HG02885 (cell line): ENCODE results near the gene TIMM44.
A peak's percentile ranks its signal among the peaks of the same experiment; 100 is the strongest.
"Not testable (repeated sequence)": the region's sequence is repeated elsewhere in the genome, so short reads cannot be mapped to it uniquely, and the experiment has no call there.

Source experiments
- ATAC-seq: cut with Tn5 transposase; IDR thresholded peaks from one replicate; pipeline ENCODE4 v1.9.1; 2021; ENCODE audit warnings: mild to moderate bottlenecking; ENCODE audit not compliant: unreplicated experiment, poor library complexity

Gene TIMM44

DNA sequence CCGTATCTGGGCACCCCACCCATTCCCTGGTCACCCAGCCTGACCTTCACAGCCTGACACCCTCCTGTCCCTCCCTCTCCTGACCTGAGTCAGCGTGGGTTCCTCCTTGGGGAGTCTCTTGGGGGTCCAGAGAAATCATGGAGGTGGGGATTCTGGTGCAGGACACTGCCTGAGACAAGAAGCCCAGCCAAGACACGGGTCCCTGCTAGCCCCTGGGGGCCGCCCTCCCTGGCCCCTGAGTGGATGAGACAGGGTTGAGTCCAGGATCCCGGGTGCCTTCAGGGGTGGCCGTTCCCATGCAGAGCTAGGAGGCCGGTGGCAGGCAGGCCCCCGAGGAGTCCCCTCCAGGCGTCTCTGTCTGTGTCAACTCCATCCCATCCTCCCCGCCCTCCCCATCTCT lies 38.2 kb downstream of the TIMM44 start:
- no peak for ATAC-seq

DNA sequence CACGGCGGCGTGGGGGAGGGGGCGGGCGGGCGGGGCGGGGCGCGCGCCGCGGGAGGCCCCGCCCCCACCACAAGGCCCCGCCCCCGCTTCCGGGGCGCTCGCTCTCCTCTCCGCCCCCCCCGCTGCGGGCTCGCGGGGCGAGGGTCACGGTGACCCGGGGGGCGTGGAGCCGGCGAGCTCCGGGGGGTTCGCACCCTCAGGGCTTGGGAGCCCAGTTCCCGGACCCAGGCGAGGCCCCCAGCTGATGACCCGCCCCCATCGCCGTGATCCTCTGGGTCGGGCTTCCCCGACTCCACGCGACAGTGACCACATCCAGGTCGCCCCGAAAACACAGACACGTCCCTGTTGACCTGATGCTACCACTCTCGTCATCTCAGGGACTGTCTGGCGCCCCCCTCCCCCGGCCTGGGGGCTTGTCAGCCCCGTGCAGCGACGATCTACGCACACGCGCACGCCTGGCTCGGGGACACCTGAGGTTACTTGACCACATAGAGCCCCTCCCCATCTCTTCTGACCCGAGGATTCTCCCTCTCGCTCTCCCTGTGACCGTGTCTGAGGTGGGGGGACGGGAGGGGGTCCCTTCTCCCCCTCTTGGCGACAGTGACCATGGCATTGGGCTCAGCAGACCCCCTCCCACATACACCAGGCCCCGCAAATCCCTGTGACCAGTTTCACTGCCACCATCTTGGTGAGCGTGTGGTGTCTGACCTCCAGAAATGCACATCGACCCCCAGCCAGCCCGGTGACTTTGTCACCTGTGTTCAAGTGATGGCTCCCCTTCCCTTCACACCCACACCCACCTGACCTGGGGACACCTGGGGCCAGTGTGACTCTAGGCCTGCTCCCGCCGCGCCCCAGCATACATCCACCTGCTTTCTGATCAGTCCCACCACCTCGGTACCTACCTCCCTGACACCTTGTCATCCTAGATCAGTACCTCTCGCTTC lies 39.1 kb downstream of the TIMM44 start:
- ATAC-seq: peak; percentile 42

DNA sequence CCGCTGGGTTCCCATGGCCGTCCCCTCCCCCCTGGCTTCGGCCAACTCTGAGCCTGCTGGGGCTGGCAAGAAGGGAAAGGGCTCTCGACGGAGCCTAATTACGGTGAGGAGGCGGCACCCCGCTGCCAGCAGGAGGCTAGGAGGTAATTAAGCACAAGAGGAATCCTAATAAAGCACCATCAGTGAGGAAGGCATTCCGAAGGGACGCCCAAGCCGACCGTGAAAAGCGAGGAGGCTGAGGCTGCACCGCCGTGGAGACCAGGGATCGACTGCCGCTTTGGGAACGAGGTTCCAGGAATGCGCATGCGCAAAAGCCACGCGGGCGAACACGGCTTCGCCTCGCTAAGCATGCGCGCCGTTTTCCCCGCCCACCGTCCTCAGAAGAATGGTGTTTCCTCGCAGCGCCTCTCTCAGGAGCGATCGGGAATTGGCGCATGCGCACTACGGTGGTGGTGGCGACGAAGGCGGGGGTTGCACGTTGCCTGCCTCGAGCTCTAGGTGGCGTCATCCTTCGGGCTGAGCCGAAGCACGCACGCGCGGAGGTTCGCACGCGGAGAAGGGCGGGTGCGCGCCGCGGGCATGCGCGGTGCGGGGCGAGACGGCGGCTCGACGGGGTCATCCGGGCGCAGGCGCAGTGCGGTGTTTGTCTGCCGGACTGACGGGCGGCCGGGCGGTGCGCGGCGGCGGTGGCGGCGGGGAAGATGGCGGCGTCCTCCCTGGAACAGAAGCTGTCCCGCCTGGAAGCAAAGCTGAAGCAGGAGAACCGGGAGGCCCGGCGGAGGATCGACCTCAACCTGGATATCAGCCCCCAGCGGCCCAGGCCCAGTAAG lies 40.0 kb downstream of the TIMM44 start, which contains the start of gene MAP2K7:
Gene MAP2K7 (plus strand): TSS at position 634 of the 830 bp plus-strand sequence. CDS start 68 bp downstream, at position 702.
- ATAC-seq: peak; percentile 90

DNA sequence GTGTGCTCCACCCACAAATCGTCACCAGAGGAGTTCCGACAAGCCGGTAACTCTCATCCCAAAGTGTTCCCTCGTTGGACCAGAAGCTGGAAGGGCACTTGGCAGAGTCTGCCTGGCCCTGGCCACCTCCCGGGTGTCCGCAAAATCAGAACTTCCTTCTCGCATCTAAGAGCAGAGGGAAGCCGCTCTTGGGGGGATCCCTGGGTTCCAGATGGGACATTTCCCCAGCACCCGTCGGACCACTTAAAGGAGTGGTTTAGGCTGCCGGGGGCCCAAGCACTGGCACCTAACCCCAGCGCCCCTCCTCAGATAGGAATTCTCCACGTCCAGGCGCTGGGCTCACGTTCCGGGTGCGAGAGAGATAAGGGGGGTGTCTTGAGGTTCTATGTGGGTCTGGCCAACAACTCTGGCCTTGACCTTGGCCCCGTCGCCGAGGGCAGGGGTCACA lies 40.6 kb downstream of the TIMM44 start:
- no peak for ATAC-seq

DNA sequence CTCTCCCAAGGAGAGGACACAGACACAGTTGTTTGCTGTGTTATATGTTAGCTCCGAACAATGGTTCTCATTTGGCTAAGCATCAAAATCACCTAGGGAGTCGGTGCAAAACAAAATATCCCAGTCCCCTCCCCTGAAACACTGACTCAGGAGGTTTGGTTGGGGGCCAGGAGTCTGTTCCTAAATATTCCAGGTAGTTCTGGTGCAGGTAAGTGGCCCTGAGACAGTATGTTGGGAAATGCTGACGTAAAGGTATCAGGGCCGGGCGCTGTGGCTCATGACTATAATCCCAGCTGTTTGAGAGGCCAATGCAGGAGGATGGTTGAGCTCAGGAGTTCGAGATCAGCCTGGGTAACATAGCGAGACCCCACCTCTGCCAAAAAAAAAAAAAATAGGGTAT lies 42.1 kb downstream of the TIMM44 start:
- ATAC-seq: no peak

DNA sequence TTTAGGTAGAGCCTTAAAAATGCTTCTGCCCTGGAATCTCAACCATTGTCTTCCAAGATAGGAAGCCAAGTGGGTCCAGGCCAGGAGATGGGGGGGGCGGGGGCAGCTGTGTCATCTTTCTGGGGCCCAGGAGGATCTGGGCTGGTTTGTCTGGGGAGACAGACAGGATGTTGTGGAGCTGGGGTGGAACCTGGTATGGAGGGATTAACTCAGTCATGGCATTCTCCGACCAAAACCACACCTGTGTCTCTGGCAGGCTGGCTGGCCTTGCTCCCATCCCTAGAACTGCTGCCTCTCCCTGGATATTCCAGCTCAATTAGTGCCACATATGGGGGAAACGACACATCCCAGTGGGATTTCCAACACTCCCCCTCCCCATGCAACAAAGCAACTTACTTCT lies 42.5 kb downstream of the TIMM44 start:
- ATAC-seq: no peak

DNA sequence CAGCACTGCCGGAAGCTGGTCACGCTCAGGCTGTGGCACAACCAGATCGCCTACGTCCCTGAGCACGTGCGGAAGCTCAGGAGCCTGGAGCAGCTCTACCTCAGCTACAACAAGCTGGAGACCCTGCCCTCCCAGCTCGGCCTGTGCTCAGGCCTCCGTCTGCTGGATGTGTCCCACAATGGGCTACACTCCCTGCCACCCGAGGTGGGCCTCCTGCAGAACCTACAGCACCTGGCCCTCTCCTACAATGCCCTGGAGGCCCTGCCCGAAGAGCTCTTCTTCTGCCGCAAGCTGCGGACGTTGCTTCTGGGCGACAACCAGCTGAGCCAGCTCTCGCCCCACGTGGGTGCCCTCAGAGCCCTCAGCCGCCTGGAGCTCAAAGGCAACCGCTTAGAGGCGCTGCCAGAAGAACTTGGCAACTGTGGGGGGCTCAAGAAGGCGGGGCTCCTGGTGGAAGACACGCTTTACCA lies 43.0 kb downstream of the TIMM44 start:
- no peak for ATAC-seq

DNA sequence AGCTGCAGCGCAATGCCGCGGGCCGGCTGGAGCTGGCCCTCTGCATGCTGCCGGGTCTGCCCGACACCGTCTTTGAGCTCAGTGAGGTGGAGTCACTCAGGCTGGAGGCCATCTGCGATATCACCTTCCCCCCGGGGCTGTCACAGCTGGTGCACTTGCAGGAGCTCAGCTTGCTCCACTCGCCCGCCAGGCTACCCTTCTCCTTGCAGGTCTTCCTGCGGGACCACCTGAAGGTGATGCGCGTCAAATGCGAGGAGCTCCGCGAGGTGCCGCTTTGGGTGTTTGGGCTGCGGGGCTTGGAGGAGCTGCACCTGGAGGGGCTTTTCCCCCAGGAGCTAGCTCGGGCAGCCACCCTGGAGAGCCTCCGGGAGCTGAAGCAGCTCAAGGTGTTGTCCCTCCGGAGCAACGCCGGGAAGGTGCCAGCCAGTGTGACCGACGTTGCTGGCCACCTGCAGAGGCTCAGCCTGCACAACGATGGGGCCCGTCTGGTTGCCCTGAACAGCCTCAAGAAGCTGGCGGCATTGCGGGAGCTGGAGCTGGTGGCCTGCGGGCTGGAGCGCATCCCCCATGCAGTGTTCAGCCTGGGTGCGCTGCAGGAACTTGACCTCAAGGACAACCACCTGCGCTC lies 43.6 kb downstream of the TIMM44 start:
- no peak for ATAC-seq

DNA sequence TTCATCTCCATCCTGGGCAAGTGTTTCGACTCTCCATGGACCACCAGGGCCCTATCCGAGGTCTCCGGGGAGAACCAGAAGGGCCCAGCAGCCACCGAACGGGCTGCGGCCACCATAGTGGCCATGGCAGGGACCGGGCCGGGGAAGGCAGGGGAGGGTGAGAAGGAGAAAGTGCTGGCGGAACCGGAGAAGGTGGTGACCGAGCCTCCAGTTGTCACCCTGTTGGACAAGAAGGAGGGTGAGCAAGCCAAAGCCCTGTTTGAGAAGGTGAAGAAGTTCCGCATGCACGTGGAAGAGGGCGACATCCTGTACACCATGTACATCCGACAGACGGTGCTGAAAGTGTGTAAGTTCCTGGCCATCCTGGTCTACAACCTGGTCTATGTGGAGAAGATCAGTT lies 44.5 kb downstream of the TIMM44 start:
- no peak for ATAC-seq

DNA sequence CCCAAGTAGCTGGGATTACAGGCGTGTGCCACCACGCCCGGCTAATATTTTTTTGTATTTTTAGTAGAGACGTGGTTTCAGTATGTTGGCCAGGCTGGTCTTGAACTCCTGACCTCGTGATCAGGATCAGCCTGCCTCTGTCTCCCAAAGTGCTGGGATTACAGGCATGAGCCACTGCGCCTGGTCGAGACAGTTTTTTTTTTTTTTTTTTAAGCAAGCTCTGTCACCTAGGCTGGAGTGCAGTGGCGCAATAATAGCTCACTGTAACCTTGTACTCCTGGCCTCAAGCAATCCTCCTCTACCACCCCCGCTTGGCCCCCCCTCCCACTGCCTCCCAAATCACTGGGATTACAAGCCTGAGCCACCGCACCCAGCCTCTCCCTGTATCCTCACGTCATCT lies 46.2 kb downstream of the TIMM44 start:
- ATAC-seq: no peak

DNA sequence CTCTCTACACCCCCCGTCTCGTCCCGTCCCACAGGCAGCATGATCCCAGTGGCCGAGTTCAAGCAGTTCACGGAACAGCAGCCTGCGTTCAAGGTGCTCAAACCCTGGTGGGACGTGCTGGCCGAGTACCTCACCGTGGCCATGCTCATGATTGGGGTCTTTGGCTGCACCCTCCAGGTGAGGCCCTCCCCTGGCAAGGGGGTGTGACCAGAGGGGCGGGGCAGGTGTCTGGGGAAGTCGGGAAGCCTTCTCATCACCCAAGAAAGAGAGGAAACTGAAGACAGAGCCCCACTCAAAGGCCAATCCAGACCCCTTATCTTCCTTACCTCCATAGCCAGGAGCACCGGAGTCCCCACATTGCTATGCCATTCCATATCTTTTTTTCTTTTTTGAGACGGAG lies 47.9 kb downstream of the TIMM44 start:
- ATAC-seq: no peak

DNA sequence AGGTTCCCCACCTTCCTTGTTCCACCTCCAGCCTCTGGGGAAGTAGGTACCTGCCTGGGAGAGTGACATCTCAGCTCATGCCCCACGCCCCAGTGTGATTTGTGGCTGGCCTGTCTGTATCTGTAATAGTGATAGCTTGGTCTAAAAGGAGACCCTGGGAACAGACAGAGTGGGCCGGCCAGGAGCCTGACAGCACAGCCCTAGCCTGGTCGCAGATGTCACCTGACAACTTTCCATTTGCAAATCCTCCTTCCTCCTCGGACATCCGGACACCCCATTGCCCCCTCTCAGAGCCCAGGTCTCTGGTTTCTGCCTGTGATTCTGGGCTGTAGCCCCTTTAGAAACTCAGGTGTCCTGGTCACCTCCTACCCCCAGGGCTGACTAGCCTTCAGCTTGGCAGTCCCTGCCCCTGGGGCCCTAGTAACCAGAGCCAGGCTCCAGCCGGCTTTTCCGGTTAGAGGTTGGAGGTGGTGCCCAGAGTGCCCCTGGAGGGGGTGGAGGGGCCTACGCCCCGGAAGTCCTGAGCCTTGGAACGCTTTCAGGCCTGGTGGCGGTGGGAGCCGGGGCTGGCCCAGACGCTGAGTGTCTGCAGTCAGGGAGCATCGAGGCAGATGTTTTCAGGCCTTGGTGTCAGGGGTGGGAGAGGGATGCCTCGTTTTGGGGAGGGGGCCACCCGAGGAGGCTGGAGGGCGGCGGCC lies 48.7 kb downstream of the TIMM44 start:
- ATAC-seq: no peak

DNA sequence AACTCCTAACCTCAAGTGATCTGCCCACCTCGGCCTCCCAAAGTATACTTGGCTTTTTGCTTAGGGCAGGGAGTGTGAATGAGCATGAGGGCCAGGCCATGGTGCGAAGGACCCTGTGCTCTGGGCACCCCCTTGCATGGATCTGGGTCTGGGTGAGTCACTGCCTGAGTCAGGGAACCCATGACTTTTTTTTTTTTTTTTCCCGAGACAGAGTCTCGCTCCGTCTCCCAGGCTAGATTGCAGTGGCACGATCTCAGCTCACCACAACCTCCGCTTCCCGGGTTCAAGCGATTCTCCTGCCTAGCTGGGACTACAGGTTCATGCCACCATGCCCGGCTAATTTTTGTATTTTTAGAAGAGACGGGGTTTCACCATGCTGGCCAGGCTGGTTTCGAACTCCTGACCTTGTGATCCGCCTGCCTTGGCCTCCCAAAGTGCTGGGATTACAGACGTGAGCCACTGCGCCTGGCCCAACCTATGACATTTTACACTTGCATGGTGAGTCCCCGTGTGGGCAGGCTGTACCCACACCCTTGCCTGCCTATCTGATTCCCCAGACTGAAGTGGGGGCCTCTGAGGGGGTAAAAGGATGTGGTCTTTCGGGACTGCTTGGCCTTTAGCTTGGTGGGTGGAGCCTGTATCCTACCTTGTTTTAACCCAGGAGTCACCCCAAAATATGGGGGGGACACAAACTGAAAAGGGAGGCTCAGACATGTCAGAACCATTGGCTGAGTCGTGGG lies 49.9 kb downstream of the TIMM44 start:
- ATAC-seq: not testable (repeated sequence)

DNA sequence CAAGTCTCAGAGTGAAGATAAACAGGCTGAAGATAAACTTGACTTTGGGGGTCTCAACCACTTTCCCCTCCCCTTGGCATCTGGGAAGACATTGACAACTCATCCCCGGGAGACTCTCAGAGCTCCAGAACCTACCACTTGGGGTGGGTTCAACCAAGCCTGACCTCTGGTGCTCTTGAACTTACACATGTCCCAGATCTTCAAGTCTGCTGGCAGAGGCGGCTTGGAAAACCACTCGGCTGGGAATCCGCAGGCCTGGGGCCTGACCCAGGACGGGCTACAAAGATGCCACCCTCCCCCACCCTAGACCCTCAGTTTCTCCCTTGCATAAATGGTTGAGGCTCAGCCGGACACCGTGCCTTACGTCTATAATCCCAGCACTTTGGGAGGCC lies 54.6 kb downstream of the TIMM44 start:
- no peak for ATAC-seq

DNA sequence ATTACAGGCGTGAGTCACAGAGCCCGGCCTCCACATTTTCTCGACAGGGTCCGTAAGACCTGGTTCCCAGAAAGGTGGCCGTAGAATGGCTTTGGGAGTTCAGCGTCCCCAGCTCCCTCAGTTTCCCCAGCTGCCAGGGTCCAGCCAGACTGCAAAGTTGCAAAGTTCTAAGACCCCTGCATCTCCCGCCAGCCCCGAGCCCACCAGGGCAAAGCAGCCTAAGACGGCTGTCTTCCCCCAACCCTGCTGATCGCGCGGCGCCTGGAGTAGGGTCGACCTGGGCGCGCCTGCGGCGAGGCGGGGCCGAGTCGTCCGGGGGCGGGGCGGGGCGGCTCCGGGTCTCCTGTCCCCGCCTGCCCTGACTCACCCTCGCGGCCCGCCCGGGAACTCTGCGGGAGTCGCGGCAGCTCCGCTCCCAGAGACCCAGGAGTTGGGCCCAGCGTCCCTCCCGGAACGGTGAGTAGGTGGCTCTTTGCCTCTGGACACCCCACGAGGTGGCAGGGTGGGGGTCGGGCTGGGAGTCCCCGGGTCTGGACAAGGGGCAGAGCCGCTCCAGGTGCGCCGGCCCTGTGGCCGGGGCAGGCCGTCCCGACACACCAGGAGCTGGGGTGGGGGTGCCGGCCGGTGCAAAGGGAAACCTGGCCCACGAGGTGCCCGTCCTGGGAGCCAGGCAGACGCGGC lies 55.2 kb downstream of the TIMM44 start, which contains the start of gene LRRC8E:
Gene LRRC8E (plus strand): TSS at position 366 of the 681 bp plus-strand sequence. CDS start 7,094 bp downstream, outside the sequence.
- ATAC-seq: no peak

DNA sequence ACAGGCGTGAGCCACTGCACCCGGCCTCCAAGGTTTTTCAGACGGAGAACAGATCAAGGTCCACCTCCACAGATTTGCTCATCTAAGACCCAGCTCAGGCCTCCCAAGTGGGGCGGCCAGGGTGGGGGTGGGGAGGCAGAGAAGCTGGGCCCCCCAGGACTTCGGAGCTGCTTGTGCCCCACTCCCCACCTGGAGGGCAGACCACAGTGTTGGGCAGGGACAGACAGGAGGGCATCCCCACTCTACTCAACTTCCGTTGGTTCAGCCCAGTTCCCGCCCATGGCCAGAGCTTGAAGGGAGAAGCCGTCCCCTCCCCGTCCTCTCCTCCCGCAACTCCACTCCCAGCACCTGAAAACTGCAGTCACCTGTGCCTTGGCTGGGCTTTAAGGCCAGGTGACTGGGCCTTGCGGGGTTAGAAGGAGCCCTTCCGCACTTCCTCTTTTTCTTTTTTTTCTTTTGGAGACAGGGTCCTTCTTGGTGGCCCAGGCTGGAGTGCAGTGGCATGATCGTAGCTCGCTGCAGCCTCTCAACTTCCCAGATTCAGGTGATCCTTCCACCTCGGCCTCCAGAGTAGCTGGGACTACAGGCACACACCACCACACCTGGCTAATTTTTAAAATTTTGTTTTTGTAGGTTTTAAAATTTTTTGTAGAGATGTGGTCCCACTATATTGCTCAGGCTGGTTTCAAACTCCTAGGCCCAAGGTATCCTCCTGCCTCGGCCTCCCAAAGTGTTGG lies 55.9 kb downstream of the TIMM44 start:
- no peak for ATAC-seq

DNA sequence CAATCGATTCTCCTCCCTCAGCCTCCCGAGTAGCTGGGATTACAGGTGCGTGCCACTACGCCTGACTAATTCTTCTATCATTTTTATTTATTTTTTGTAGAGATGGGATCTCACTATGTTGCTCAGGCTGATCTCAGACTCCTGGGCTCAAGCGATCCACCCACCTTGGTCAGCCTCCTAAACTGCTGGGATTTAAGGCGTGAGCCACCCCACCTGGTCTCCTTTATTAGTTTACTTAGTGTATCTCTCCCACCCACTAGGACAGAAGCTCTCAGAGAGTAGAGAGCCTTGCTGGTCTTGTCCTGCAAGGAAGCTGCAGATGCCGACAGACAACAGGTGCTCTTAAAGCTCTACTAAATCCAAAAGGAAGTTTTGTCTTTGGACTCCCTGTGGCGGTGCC lies 57.6 kb downstream of the TIMM44 start:
- ATAC-seq: no peak
